ENCODE data around the gene ALDH1B1.

GRCh38 chr9:38442473-38443096 lies 50.1 kb downstream of the ALDH1B1 start:
- TF ChIP-seq EZH2 (IDR thresholded peaks at IDR 0.05; ENCODE audit: low read length, missing control alignments), result no peak
- TF ChIP-seq, protein P1, sequence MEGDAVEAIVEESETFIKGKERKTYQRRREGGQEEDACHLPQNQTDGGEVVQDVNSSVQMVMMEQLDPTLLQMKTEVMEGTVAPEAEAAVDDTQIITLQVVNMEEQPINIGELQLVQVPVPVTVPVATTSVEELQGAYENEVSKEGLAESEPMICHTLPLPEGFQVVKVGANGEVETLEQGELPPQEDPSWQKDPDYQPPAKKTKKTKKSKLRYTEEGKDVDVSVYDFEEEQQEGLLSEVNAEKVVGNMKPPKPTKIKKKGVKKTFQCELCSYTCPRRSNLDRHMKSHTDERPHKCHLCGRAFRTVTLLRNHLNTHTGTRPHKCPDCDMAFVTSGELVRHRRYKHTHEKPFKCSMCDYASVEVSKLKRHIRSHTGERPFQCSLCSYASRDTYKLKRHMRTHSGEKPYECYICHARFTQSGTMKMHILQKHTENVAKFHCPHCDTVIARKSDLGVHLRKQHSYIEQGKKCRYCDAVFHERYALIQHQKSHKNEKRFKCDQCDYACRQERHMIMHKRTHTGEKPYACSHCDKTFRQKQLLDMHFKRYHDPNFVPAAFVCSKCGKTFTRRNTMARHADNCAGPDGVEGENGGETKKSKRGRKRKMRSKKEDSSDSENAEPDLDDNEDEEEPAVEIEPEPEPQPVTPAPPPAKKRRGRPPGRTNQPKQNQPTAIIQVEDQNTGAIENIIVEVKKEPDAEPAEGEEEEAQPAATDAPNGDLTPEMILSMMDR (conservative IDR thresholded peaks at IDR 0.05 in 1 of 2, IDR thresholded peaks at IDR 0.05 in 1 of 2; ENCODE audit: low read depth in 1 of 2, low read length in 2 of 2), result no peak

Data from fibroblast of lung (primary cell).